A549 (cell line): ENCODE measurements around the gene HOXD1. TPM values are rescaled to one million over a fixed set of nuclear protein-coding genes. Genes with fewer than 3 reads are reported as not detected.

Source experiments
- ATAC-seq, 2 experiments: fragments of 200-7000 bp in 1 of 2; fragments of >200 bp in 1 of 2; cut with Nextera tagmentation in 1 of 2; cut with Tn5 transposase in 1 of 2; 3 replicates each; pipeline versions ENCODE4 v1.8.0 to v1.9.1; 2018 to 2020; ENCODE audit warnings: mild to moderate bottlenecking in 1 of 2, moderate library complexity in 1 of 2
- CTCF ChIA-PET: fragments of 300-600 bp; sonication (Branson Sonifier 250); formaldehyde crosslinking; extraction: SDS; loops from one replicate; lab custom pipeline; 2021; ENCODE audit warnings: antibody characterized with exemption, inconsistent platforms; lab: Yijun Ruan, JAX
- POLR2A ChIA-PET: fragments of 350-600 bp; formaldehyde crosslinking; extraction: SDS; loops from one replicate; lab custom pipeline; 2021; ENCODE audit warnings: antibody characterized with exemption, inconsistent platforms; lab: Yijun Ruan, JAX
- DNase-seq, 2 experiments: peaks; one replicate each; pipeline versions ENCODE4 v3.0.0 to v3.0.0-alpha.2; 2011 to 2016; ENCODE audit warnings: low read depth in 1 of 2, low spot score in 1 of 2
- FAIRE-seq: peaks from 2 replicates; lab custom pipeline; 2011; peaks lifted over from hg19 to GRCh38; lab: Jason Lieb, UNC
- H3K27ac ChIP-seq, 2 experiments: fragments of >200 bp; sonication (Bioruptor Twin); formaldehyde crosslinking; 3 replicates each; pipeline ENCODE4 v1.5.1; 2016 to 2017
- H3K4me1 ChIP-seq: fragments of >200 bp; sonication (Bioruptor Twin); formaldehyde crosslinking; 3 replicates; pipeline ENCODE4 v1.6.1; 2016
- H3K4me2 ChIP-seq: fragments of >200 bp; sonication (Bioruptor Twin); formaldehyde crosslinking; 3 replicates; pipeline ENCODE4 v1.6.1; 2016
- H3K4me3 ChIP-seq: fragments of >200 bp; sonication (Bioruptor Twin); formaldehyde crosslinking; 3 replicates; pipeline ENCODE4 v1.5.1; 2016
- H3K9me3 ChIP-seq: fragments of >200 bp; sonication (Bioruptor Twin); formaldehyde crosslinking; 3 replicates; pipeline ENCODE4 v1.6.1; 2016
- CBX8 ChIP-seq: fragments of 200-600 bp; sonication (generic); IDR thresholded peaks from 2 replicates; pipeline ENCODE4 v1.6.1; 2016
- CEBPB ChIP-seq, 2 experiments: fragments of >200 bp in 1 of 2; sonication (Bioruptor Twin) in 1 of 2; formaldehyde crosslinking in 1 of 2; IDR thresholded peaks; 2 replicates each; pipeline ENCODE4 v1.6.1; 2012 to 2016
- CHD2 ChIP-seq: fragments of 150-350 bp; IDR thresholded peaks from 2 replicates; pipeline ENCODE4 v1.6.1; 2014; ENCODE audit warnings: low read length; ENCODE audit not compliant: partially characterized antibody
- CHD4 ChIP-seq: fragments of 200-600 bp; sonication (generic); IDR thresholded peaks from 2 replicates; pipeline ENCODE4 v1.6.1; 2016; ENCODE audit warnings: antibody characterized with exemption, mild to moderate bottlenecking, borderline replicate concordance
- EHF ChIP-seq: fragments of 250-450 bp; sonication (Bioruptor Pico); IDR thresholded peaks from 2 replicates; pipeline ENCODE4 v1.5.0; 2020; ENCODE audit warnings: mild to moderate bottlenecking
- EP300 ChIP-seq, 2 experiments: fragments of >200 bp; sonication (Bioruptor Twin); formaldehyde crosslinking; IDR thresholded peaks; 2 replicates in 1 of 2; 3 replicates in 1 of 2; pipeline ENCODE4 v1.6.1; 2016 to 2017
- ESRRA ChIP-seq: fragments of 150-350 bp; IDR thresholded peaks from 2 replicates; pipeline ENCODE4 v1.6.1; 2014; ENCODE audit warnings: mild to moderate bottlenecking, low read length, borderline replicate concordance
- FOSB ChIP-seq: fragments of 250-450 bp; sonication (Bioruptor Pico); IDR thresholded peaks from 2 replicates; pipeline ENCODE4 v1.5.0; 2020; ENCODE audit warnings: mild to moderate bottlenecking, moderate library complexity
- FOSL2 ChIP-seq, 2 experiments: fragments of 450-650 bp in 1 of 2; fragments of >200 bp in 1 of 2; sonication (Bioruptor Twin) in 1 of 2; formaldehyde crosslinking; IDR thresholded peaks; 2 replicates each; pipeline versions ENCODE4 v1.5.0 to v1.6.1; 2016 to 2020; ENCODE audit warnings: mild to moderate bottlenecking in 1 of 2, moderate library complexity in 1 of 2
- FOXS1 ChIP-seq: fragments of 250-450 bp; sonication (Bioruptor Pico); IDR thresholded peaks from 2 replicates; pipeline ENCODE4 v1.5.0; 2020; ENCODE audit warnings: mild to moderate bottlenecking, moderate library complexity
- HEYL ChIP-seq: fragments of 250-450 bp; sonication (Bioruptor Pico); IDR thresholded peaks from 2 replicates; pipeline ENCODE4 v1.8.0; 2021; ENCODE audit warnings: mild to moderate bottlenecking, moderate library complexity
- HOXA7 ChIP-seq: fragments of 250-450 bp; sonication (Bioruptor Pico); IDR thresholded peaks from 2 replicates; pipeline ENCODE4 v1.5.0; 2020; ENCODE audit warnings: mild to moderate bottlenecking, moderate library complexity
- HOXB5 ChIP-seq: fragments of 250-450 bp; sonication (Bioruptor Pico); IDR thresholded peaks from 2 replicates; pipeline ENCODE4 v1.5.0; 2020; ENCODE audit warnings: mild to moderate bottlenecking, moderate library complexity
- JUNB ChIP-seq: fragments of >200 bp; sonication (Bioruptor Twin); formaldehyde crosslinking; IDR thresholded peaks from 2 replicates; pipeline ENCODE4 v1.6.1; 2016
- MAZ ChIP-seq: fragments of 150-350 bp; IDR thresholded peaks from 2 replicates; pipeline ENCODE4 v1.6.1; 2014; ENCODE audit warnings: antibody characterized with exemption, low read depth, low read length, borderline replicate concordance
- MYC ChIP-seq: IDR thresholded peaks from 2 replicates; pipeline ENCODE4 v1.6.1; 2012; ENCODE audit warnings: mild to moderate bottlenecking, inconsistent platforms, low read length, improper control_type of control experiment, borderline replicate concordance
- NFE2L2 ChIP-seq: fragments of 150-350 bp; conservative IDR thresholded peaks from 2 replicates; pipeline ENCODE4 v1.6.1; 2014; ENCODE audit warnings: low read length
- NR3C1 ChIP-seq: fragments of >200 bp; sonication (Bioruptor Twin); formaldehyde crosslinking; IDR thresholded peaks from 3 replicates; pipeline ENCODE4 v1.6.1; 2017
- PHF8 ChIP-seq: fragments of 200-600 bp; sonication (generic); IDR thresholded peaks from 2 replicates; pipeline ENCODE4 v1.6.1; 2016; ENCODE audit warnings: low read depth, mild to moderate bottlenecking, antibody characterized with exemption, moderate library complexity, borderline replicate concordance
- POLR2A ChIP-seq: IDR thresholded peaks from 2 replicates; pipeline ENCODE4 v1.6.1; 2012; ENCODE audit warnings: mild to moderate bottlenecking, low read length
- POLR2AphosphoS2 ChIP-seq: conservative IDR thresholded peaks from 2 replicates; pipeline ENCODE4 v1.6.1; 2012; ENCODE audit warnings: low read length, improper control_type of control experiment, inconsistent platforms
- RAD21 ChIP-seq, 2 experiments: fragments of >200 bp in 1 of 2; sonication (Bioruptor Twin) in 1 of 2; formaldehyde crosslinking in 1 of 2; IDR thresholded peaks in 1 of 2; conservative IDR thresholded peaks in 1 of 2; 2 replicates in 1 of 2; 3 replicates in 1 of 2; pipeline ENCODE4 v1.6.1; 2012 to 2018; ENCODE audit warnings: inconsistent platforms in 1 of 2
- SMC3 ChIP-seq: fragments of >200 bp; sonication (Bioruptor Twin); formaldehyde crosslinking; IDR thresholded peaks from 3 replicates; pipeline ENCODE4 v1.6.1; 2018; ENCODE audit warnings: inconsistent platforms
- SREBF2 ChIP-seq: fragments of 450-650 bp; IDR thresholded peaks from 2 replicates; pipeline ENCODE4 v1.6.1; 2014; ENCODE audit warnings: mild to moderate bottlenecking, moderate library complexity
- ZC3H11A ChIP-seq: fragments of 450-650 bp; IDR thresholded peaks from 2 replicates; pipeline ENCODE4 v1.6.1; 2014; ENCODE audit warnings: antibody characterized with exemption, mild to moderate bottlenecking
- ZFP36 ChIP-seq: fragments of 450-650 bp; IDR thresholded peaks from 2 replicates; pipeline ENCODE4 v1.6.1; 2014; ENCODE audit warnings: borderline replicate concordance; ENCODE audit not compliant: partially characterized antibody
- ZNF302 ChIP-seq: fragments of 250-450 bp; sonication (Bioruptor Pico); IDR thresholded peaks from 2 replicates; pipeline ENCODE4 v1.9.0; 2021; ENCODE audit warnings: inconsistent platforms, mild to moderate bottlenecking, moderate library complexity
- ZSCAN20 ChIP-seq: fragments of 250-450 bp; sonication (Bioruptor Pico); IDR thresholded peaks from 2 replicates; pipeline ENCODE4 v1.8.0; 2022; ENCODE audit warnings: mild to moderate bottlenecking, moderate library complexity
- WGBS: methylation state at CpG from one replicate; pipeline ENCODE4 v1.1.6; 2017; ENCODE audit errors: missing lambda C conversion rate; 5-methylcytosine and 5-hydroxymethylcytosine counted together
- polyA plus RNA-seq, 4 experiments: library from polyadenylated mRNA; depleted of rRNA in 3 of 4; stranded (reverse); fragments of >200 nt; fragmentation: RNase III in 1 of 4; extraction: RNeasy Plus Mini Kit Qiagen cat#74134 plus additional on column Dnase treatment in 1 of 4; gene quantifications; 2 replicates in 3 of 4; 3 replicates in 1 of 4; pipeline ENCODE4 v1.2.3, GENCODE V29; 2011 to 2017
- TF ChIP-seq, protein P1 (sequence below): fragments of >200 bp; sonication (Bioruptor Twin); formaldehyde crosslinking; IDR thresholded peaks from 3 replicates; pipeline ENCODE4 v1.5.1; 2016
- TF ChIP-seq, protein P2 (sequence below): fragments of >200 bp; sonication (Bioruptor Twin); formaldehyde crosslinking; IDR thresholded peaks from 3 replicates; pipeline ENCODE4 v1.6.1; 2016
- TF ChIP-seq, protein P3 (sequence below): fragments of 250-450 bp; sonication (Bioruptor Pico); IDR thresholded peaks from 2 replicates; pipeline ENCODE4 v1.5.0; 2021; ENCODE audit warnings: mild to moderate bottlenecking, moderate library complexity, borderline replicate concordance

The HOXD1 gene
- polyA plus RNA-seq, 2 of the 4 experiments (the other 2 are of a cell fraction) = 0.12 TPM

DNA sequence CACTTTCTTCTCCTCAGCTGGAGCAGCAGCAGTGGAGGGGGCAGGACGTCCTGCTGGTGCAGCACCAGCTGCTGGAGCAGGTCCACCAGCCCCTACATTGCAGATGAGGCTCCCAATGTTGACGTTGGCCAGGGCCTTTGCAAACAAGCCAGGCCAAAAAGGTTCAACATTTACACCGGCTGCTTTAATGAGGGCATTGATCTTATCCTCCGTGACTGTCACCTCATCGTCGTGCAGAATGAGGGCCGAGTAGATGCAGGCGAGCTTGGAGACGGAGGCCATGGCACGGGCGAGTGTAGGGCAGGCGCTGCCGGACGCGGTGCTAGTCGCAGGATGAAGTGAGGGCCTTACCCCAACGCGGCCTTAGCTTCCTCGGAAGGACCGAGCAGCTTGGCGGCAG lies 12.5 kb downstream of the HOXD1 start:
- WGBS = 83% methylated on average over 21 of the region's 21 CpGs
- no peak overlapping the region for H3K4me2 ChIP-seq
- H3K27ac ChIP-seq = no peak overlapping the region
- TF ChIP-seq CEBPB (IDR thresholded peaks at IDR 0.05) (no peak), MYC (no peak), ESRRA (no peak), HEYL (CRISPR knock-in tag) (no peak)
- TF ChIP-seq, protein P1, sequence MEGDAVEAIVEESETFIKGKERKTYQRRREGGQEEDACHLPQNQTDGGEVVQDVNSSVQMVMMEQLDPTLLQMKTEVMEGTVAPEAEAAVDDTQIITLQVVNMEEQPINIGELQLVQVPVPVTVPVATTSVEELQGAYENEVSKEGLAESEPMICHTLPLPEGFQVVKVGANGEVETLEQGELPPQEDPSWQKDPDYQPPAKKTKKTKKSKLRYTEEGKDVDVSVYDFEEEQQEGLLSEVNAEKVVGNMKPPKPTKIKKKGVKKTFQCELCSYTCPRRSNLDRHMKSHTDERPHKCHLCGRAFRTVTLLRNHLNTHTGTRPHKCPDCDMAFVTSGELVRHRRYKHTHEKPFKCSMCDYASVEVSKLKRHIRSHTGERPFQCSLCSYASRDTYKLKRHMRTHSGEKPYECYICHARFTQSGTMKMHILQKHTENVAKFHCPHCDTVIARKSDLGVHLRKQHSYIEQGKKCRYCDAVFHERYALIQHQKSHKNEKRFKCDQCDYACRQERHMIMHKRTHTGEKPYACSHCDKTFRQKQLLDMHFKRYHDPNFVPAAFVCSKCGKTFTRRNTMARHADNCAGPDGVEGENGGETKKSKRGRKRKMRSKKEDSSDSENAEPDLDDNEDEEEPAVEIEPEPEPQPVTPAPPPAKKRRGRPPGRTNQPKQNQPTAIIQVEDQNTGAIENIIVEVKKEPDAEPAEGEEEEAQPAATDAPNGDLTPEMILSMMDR = no peak
- POLR2A ChIA-PET = no interaction called here
- CTCF ChIA-PET = no interaction called here
- H3K4me1 ChIP-seq = no peaks in the 10 kb centered on the region
- H3K9me3 ChIP-seq = no peaks in the 10 kb centered on the region
- ATAC-seq = no peak
- H3K4me3 ChIP-seq = no peak overlapping the region
- no peak for FAIRE-seq
- no peak for DNase-seq

DNA sequence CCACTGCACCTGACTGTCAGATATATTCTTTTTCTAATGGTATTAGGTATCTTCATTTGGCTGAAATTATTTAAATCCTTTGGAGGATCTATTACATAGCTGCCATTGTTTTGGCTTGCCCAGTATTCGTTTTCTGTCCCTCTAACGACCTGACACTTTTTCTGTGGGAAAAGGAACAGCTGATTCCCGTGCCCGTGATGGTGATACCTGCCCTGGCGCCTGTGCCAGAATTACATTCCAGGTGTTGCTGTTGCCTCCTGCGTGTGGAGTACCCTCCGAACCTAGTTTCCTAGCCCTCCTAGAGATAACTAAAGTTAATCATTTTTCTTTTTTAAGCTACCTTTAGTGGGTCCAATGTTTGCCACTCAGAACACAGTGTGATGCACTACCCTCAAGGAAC lies 14.0 kb downstream of the HOXD1 start:
- CTCF ChIA-PET = interaction anchor here (0.8 to 1.0 kb wide), 3 partner anchors 8 to 96 kb away, joined by 3 to 6 read pairs (median 3); no protein-coding TSS in a partner anchor
- POLR2A ChIA-PET = no interaction called here
- no peak for DNase-seq
- no peak for ATAC-seq
- H3K4me1 ChIP-seq = no peaks in the 10 kb centered on the region
- WGBS = 22% methylated on average over 7 of the region's 7 CpGs
- no peaks in the 10 kb centered on the region for H3K9me3 ChIP-seq
- H3K27ac ChIP-seq = no peak overlapping the region
- FAIRE-seq = no peak
- no peak for TF ChIP-seq JUNB
- TF ChIP-seq EP300 (IDR thresholded peaks at IDR 0.05) = no peak
- TF ChIP-seq, protein P2, sequence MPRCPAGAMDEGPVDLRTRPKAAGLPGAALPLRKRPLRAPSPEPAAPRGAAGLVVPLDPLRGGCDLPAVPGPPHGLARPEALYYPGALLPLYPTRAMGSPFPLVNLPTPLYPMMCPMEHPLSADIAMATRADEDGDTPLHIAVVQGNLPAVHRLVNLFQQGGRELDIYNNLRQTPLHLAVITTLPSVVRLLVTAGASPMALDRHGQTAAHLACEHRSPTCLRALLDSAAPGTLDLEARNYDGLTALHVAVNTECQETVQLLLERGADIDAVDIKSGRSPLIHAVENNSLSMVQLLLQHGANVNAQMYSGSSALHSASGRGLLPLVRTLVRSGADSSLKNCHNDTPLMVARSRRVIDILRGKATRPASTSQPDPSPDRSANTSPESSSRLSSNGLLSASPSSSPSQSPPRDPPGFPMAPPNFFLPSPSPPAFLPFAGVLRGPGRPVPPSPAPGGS = no peak
- TF ChIP-seq HOXB5 = no peak
- no peak for TF ChIP-seq SREBF2
- no peak for TF ChIP-seq CBX8
- no peak for TF ChIP-seq ZC3H11A
- no peak for TF ChIP-seq ZSCAN20
- no peak for TF ChIP-seq HOXA7 (CRISPR knock-in tag)
- no peak for TF ChIP-seq FOSL2 (IDR thresholded peaks at IDR 0.05)
- TF ChIP-seq FOSL2 (CRISPR knock-in tag; IDR thresholded peaks at IDR 0.05) = no peak
- TF ChIP-seq POLR2A = no peak
- no peak for TF ChIP-seq MYC
- TF ChIP-seq CHD2 = no peak
- no peak for TF ChIP-seq CHD4
- TF ChIP-seq, all 56 proteins: peak for 0
- no peak overlapping the region for H3K4me2 ChIP-seq
- no peak overlapping the region for H3K4me3 ChIP-seq

DNA sequence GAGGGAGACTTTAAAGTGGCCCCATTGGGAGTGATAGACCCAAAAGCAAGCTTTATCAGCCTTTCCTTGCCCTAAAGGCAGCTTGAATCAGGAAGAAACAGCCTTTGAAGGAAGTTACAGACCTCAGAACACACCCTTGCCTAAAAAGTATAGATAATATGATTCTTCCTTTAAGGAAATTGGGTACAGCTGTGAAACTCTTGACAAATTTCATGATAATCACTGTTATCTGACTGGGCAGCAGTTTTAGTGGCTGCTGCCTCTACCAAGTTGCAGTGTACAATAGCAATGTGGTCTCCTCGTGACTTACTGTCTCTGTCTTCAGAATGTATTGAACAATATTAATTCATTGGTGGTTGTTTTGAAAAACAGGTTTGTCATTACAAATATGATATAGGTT lies 16.7 kb downstream of the HOXD1 start:
- no peaks in the 10 kb centered on the region for H3K4me1 ChIP-seq
- no peaks in the 10 kb centered on the region for H3K9me3 ChIP-seq
- DNase-seq (no peak), ATAC-seq (no peak), FAIRE-seq (no peak)
- TF ChIP-seq CEBPB (IDR thresholded peaks at IDR 0.05) (no peak), FOXS1 (CRISPR knock-in tag) (no peak), POLR2AphosphoS2 (no peak), ZFP36 (no peak), MAZ (no peak), SMC3 (no peak), EHF (CRISPR knock-in tag) (no peak), RAD21 (conservative IDR thresholded peaks at IDR 0.05 in 1 of 2, IDR thresholded peaks at IDR 0.05 in 1 of 2) (no peak), ZSCAN20 (no peak), POLR2A (no peak), PHF8 (no peak), NR3C1 (no peak), NFE2L2 (no peak), FOSB (CRISPR knock-in tag) (no peak), EP300 (IDR thresholded peaks at IDR 0.05) (no peak), ZNF302 (no peak)
- TF ChIP-seq, protein P3, sequence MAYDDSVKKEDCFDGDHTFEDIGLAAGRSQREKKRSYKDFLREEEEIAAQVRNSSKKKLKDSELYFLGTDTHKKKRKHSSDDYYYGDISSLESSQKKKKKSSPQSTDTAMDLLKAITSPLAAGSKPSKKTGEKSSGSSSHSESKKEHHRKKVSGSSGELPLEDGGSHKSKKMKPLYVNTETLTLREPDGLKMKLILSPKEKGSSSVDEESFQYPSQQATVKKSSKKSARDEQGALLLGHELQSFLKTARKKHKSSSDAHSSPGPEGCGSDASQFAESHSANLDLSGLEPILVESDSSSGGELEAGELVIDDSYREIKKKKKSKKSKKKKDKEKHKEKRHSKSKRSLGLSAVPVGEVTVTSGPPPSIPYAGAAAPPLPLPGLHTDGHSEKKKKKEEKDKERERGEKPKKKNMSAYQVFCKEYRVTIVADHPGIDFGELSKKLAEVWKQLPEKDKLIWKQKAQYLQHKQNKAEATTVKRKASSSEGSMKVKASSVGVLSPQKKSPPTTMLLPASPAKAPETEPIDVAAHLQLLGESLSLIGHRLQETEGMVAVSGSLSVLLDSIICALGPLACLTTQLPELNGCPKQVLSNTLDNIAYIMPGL = no peak
- TF ChIP-seq, protein P2 = no peak
- POLR2A ChIA-PET = no interaction called here
- CTCF ChIA-PET = interaction anchor here (1.0 to 1.2 kb wide), 2 partner anchors 65 to 250 kb away, joined by 3 to 5 read pairs; no protein-coding TSS in a partner anchor
- WGBS = 13% methylated on average over 1 of the region's 1 CpG
- no peak overlapping the region for H3K4me3 ChIP-seq
- H3K4me2 ChIP-seq = no peak overlapping the region
- no peak overlapping the region for H3K27ac ChIP-seq
